NOMO-1 treated with dmso at 0.1 percent for 144 hours (cell line): ENCODE results near the gene HOXA7.
A peak's percentile ranks its signal among the peaks of the same experiment; 100 is the strongest.

Experiments used
- DNase-seq: peaks from one replicate; lab custom pipeline; 2025; ENCODE audit not compliant: unreplicated experiment; lab: John Stamatoyannopoulos, UW

Gene HOXA7

GRCh38 chr7:27193335-27194001 is 37.0 kb upstream of the HOXA7 start:
- DNase-seq: no peak

GRCh38 chr7:27192546-27193334 is 36.3 kb upstream of the HOXA7 start:
- DNase-seq: peak; percentile 65

GRCh38 chr7:27191833-27192545 is 35.5 kb upstream of the HOXA7 start:
- DNase-seq: no peak

- no peak for DNase-seq
Observed at GRCh38 chr7:27191161-27191731, 34.8 kb upstream of the HOXA7 start.

GRCh38 chr7:27189997-27190748 is 33.7 kb upstream of the HOXA7 start:
- no peak for DNase-seq

GRCh38 chr7:27189295-27189996 is 33.0 kb upstream of the HOXA7 start:
- DNase-seq: no peak

GRCh38 chr7:27188386-27189294 is 32.2 kb upstream of the HOXA7 start:
- peak; percentile 63 for DNase-seq

- DNase-seq: no peak
Observed at GRCh38 chr7:27187475-27188385, 31.3 kb upstream of the HOXA7 start.

- DNase-seq: no peak
Observed at GRCh38 chr7:27186668-27187474, 30.4 kb upstream of the HOXA7 start.

GRCh38 chr7:27185854-27186667 is 29.6 kb upstream of the HOXA7 start:
- DNase-seq: no peak

- DNase-seq: peak; percentile 85
Observed at GRCh38 chr7:27185013-27185853, 28.8 kb upstream of the HOXA7 start, which contains the start of gene HOXA11. TSS of gene HOXA11 (minus strand) at chr7:27185232. CDS start at chr7:27185144, 88 bp downstream.

- DNase-seq: no peak
Observed at GRCh38 chr7:27184337-27185012, 28.0 kb upstream of the HOXA7 start.

GRCh38 chr7:27183682-27184336 is 27.3 kb upstream of the HOXA7 start:
- no peak for DNase-seq
